Spleen (tissue), 7 donors: ENCODE data around the gene CYLD.

Experiments used
- POLR2A ChIP-seq, 3 donors: fragments of 450-650 bp; IDR thresholded peaks; one replicate each; pipeline ENCODE4 v1.5.1; 2017; ENCODE audit warnings: antibody characterized with exemption in 3 of 3, mild to moderate bottlenecking in 1 of 3
- POLR2AphosphoS5 ChIP-seq, 3 donors: sonication (generic); formaldehyde crosslinking; IDR thresholded peaks; one replicate each; pipeline ENCODE4 v1.5.1; 2017; ENCODE audit warnings: antibody characterized with exemption in 3 of 3
- TF ChIP-seq, protein P1 (sequence below), 11 experiments: fragments of 200-600 bp in 7 of 11; fragments of 450-650 bp in 4 of 11; sonication (generic) in 4 of 11; IDR thresholded peaks in 8 of 11; conservative IDR thresholded peaks in 3 of 11; 1 replicate in 7 of 11; 2 replicates in 4 of 11; pipeline versions ENCODE4 v1.4.0 to v1.8.0; 2016 to 2021; ENCODE audit warnings: antibody characterized with exemption in 11 of 11, inconsistent platforms in 4 of 11, mild to moderate bottlenecking in 1 of 11
- donor health status: DM: no; HTN: no; CAD: no; lungs with moderate emphysema.
- donor health status: DM: no; HTN: no; CAD: no.
- donor health status: DM: no; HTN: no; CAD: no.

DNA sequence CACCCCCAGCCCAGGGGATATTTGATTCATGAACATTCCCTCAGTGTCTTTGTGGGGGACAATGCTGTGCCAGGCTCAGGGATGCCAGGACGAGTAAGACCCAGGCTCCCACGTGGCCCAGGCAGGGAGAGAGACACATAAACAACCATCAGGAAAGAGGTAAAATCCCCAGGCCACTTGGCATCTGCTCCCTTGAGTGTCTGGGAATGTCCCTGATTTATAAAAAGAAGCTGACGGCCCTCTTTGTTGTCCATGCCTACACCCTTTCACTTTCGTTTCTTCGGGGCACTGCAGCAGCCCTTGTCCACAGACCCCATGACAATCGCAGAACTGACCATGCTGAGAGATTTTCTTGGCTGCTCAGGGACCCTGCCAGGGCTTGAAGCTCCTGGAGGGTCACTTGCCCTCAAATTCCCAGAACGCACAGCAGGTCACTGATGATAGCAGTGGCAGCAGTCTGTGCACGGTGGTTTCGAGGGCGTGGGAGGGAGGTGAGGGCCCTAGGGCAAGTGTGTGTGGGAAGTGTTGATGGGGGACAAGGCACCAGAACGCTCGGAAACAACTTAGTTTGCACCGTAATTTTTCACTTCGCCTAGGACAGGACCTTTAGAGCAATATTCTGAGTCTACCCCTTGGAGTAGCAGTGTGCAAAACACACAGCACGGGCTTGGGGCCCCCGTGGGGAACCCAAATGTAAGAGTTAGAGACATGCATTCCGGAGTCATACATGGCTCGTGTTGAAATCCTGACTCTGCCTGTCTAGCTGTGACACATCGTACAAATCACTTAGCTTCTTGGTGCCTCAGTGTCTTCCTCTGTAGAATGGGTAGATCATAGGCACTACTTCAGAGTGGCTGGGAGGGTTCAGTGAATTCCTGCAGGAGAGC is 43.8 kb upstream of the CYLD start:
- TF ChIP-seq POLR2A (IDR thresholded peaks at IDR 0.05), result no peak
- TF ChIP-seq POLR2AphosphoS5 (IDR thresholded peaks at IDR 0.05), result peak; percentile 15 to 53 (median 20)
- TF ChIP-seq, protein P1, sequence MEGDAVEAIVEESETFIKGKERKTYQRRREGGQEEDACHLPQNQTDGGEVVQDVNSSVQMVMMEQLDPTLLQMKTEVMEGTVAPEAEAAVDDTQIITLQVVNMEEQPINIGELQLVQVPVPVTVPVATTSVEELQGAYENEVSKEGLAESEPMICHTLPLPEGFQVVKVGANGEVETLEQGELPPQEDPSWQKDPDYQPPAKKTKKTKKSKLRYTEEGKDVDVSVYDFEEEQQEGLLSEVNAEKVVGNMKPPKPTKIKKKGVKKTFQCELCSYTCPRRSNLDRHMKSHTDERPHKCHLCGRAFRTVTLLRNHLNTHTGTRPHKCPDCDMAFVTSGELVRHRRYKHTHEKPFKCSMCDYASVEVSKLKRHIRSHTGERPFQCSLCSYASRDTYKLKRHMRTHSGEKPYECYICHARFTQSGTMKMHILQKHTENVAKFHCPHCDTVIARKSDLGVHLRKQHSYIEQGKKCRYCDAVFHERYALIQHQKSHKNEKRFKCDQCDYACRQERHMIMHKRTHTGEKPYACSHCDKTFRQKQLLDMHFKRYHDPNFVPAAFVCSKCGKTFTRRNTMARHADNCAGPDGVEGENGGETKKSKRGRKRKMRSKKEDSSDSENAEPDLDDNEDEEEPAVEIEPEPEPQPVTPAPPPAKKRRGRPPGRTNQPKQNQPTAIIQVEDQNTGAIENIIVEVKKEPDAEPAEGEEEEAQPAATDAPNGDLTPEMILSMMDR (IDR thresholded peaks at IDR 0.05 in 8 of 11, conservative IDR thresholded peaks at IDR 0.05 in 3 of 11), result no peak
